Erythroblast (primary cell): ENCODE results near the gene RFX6.

Source experiments
- DNase-seq, 2 experiments: peaks; one replicate each; lab custom pipeline; 2025; lab: John Stamatoyannopoulos, UW
- GATA1 ChIP-seq: IDR thresholded peaks from 2 replicates; pipeline ENCODE4 v1.6.1; 2011; ENCODE audit warnings: low read depth, mild to moderate bottlenecking, control low read depth, low read length, moderate library complexity
- POLR2A ChIP-seq: IDR thresholded peaks from 2 replicates; pipeline ENCODE4 v1.6.1; 2011; ENCODE audit warnings: mild to moderate bottlenecking, low read length

RFX6 gene

GRCh38 chr6:116928677-116929076, 51.6 kb downstream of the RFX6 start:
- TF ChIP-seq GATA1: no peak
- no peak for TF ChIP-seq POLR2A
- DNase-seq: no peak

- TF ChIP-seq GATA1: no peak
- no peak for TF ChIP-seq POLR2A
Measured at GRCh38 chr6:116929825-116930224, 52.8 kb downstream of the RFX6 start.

GRCh38 chr6:116931456-116931855, 54.4 kb downstream of the RFX6 start:
- TF ChIP-seq POLR2A (no peak), GATA1 (no peak)
- no peak for DNase-seq

More at GRCh38 chr6:116929825-116930224, 52.8 kb downstream of the RFX6 start:
- DNase-seq: no peak

GRCh38 chr6:116932496-116932895, 55.5 kb downstream of the RFX6 start:
- DNase-seq: no peak
- TF ChIP-seq POLR2A (no peak), GATA1 (no peak)

GRCh38 chr6:116933485-116933884, 56.4 kb downstream of the RFX6 start:
- DNase-seq: no peak
- TF ChIP-seq GATA1 (no peak), POLR2A (no peak)

GRCh38 chr6:116938305-116938704, 61.3 kb downstream of the RFX6 start:
- no peak for DNase-seq
- TF ChIP-seq GATA1 (no peak), POLR2A (no peak)

- no peak for DNase-seq
- no peak for TF ChIP-seq GATA1
- no peak for TF ChIP-seq POLR2A
Measured at GRCh38 chr6:116941727-116942126, 64.7 kb downstream of the RFX6 start.

GRCh38 chr6:116945809-116946208, 68.8 kb downstream of the RFX6 start:
- no peak for DNase-seq
- TF ChIP-seq GATA1 (no peak), POLR2A (no peak)

GRCh38 chr6:116948533-116949304, 71.7 kb downstream of the RFX6 start:
- no peak for DNase-seq
- TF ChIP-seq GATA1: no peak
- TF ChIP-seq POLR2A: no peak

GRCh38 chr6:116949964-116950363, 72.9 kb downstream of the RFX6 start:
- TF ChIP-seq GATA1 (no peak), POLR2A (no peak)

GRCh38 chr6:116954335-116954734, 77.3 kb downstream of the RFX6 start:
- no peak for DNase-seq
- TF ChIP-seq GATA1: no peak

More at GRCh38 chr6:116949964-116950363, 72.9 kb downstream of the RFX6 start:
- no peak for DNase-seq

GRCh38 chr6:116954938-116955337, 77.9 kb downstream of the RFX6 start:
- TF ChIP-seq GATA1 (no peak), POLR2A (no peak)
- no peak for DNase-seq

GRCh38 chr6:116955773-116956172, 78.7 kb downstream of the RFX6 start:
- DNase-seq: no peak
- TF ChIP-seq GATA1 (no peak), POLR2A (no peak)

GRCh38 chr6:116963972-116964371, 86.9 kb downstream of the RFX6 start:
- DNase-seq: no peak

More at GRCh38 chr6:116963972-116964371, 86.9 kb downstream of the RFX6 start:
- TF ChIP-seq GATA1: no peak
- no peak for TF ChIP-seq POLR2A
